HG02678 (cell line): ENCODE measurements around the gene CBX8.

Experiments
- ATAC-seq: cut with Tn5 transposase; IDR thresholded peaks from one replicate; pipeline ENCODE4 v1.9.1; 2021; ENCODE audit warnings: mild to moderate bottlenecking, moderate library complexity; ENCODE audit not compliant: unreplicated experiment

The CBX8 gene

GRCh38 chr17:79835953-79836509 lies 39.2 kb upstream of the CBX8 start:
- no peak for ATAC-seq

GRCh38 chr17:79835470-79835899 lies 38.6 kb upstream of the CBX8 start:
- no peak for ATAC-seq

GRCh38 chr17:79834565-79835469 lies 37.9 kb upstream of the CBX8 start:
- no peak for ATAC-seq

GRCh38 chr17:79833744-79834564 lies 37.1 kb upstream of the CBX8 start:
- ATAC-seq, result no peak

- ATAC-seq, result no peak
These were observed 36.2 kb upstream of the CBX8 start for GRCh38 chr17:79833110-79833450.

- no peak for ATAC-seq
These were observed 35.6 kb upstream of the CBX8 start for GRCh38 chr17:79832218-79833109.

GRCh38 chr17:79831265-79832217 lies 34.7 kb upstream of the CBX8 start:
- no peak for ATAC-seq

- ATAC-seq, result no peak
These were observed 33.9 kb upstream of the CBX8 start for GRCh38 chr17:79830763-79831264.

- no peak for ATAC-seq
These were observed 33.4 kb upstream of the CBX8 start for GRCh38 chr17:79830303-79830702.

- ATAC-seq, result no peak
These were observed 32.6 kb upstream of the CBX8 start for GRCh38 chr17:79829457-79829856.

GRCh38 chr17:79829004-79829403 lies 32.1 kb upstream of the CBX8 start:
- ATAC-seq, result no peak

- no peak for ATAC-seq
These were observed 30.1 kb upstream of the CBX8 start for GRCh38 chr17:79826841-79827578.

GRCh38 chr17:79826204-79826680 lies 29.4 kb upstream of the CBX8 start:
- ATAC-seq, result no peak

- ATAC-seq, result no peak
These were observed 28.7 kb upstream of the CBX8 start for GRCh38 chr17:79825580-79825921.

- no peak for ATAC-seq
These were observed 28.2 kb upstream of the CBX8 start for GRCh38 chr17:79824893-79825579.

GRCh38 chr17:79824234-79824633 lies 27.4 kb upstream of the CBX8 start:
- no peak for ATAC-seq

GRCh38 chr17:79822583-79823124 lies 25.8 kb upstream of the CBX8 start:
- ATAC-seq, result no peak
